HG03135 (cell line): ENCODE data around the gene FAM177A1.

Experiments used
- ATAC-seq: cut with Tn5 transposase; IDR thresholded peaks from one replicate; pipeline ENCODE4 v1.9.1; 2021; ENCODE audit warnings: mild to moderate bottlenecking, moderate library complexity; ENCODE audit not compliant: unreplicated experiment

Gene FAM177A1

DNA sequence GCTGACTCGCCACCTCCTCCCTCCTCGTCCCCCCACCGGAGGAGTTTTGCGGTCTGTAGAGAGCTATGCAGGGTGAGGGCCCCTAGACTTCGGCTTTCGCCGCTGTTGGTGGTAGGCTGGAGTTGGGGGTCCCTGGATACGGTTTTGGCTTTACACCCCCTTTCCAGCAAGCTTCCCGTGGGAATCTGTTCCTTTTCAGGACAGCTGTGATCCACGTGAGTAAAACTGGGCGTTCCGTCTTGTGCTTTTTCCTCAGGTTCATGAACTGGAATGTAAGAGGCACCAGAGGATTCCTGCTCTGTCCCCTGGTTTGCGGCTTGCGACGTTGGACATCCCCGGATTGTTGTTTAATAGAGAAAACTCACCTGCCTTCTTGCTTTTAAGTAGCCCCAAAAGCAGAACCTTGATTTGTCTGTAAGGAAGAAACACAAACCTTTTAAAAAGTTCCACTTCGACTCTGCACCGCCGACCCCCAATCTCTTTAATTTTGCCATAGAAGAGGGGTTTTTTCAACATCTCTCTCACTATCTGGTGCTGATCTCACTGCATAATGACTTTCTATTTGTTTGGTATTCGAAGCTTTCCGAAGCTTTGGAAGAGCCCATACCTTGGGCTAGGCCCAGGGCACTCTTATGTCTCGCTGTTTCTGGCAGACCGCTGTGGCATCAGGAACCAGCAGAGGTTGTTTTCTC is 76.8 kb downstream of the FAM177A1 start:
- no peak for ATAC-seq

- no peak for ATAC-seq
Measured at GRCh38 chr14:35123388-35123703, 77.3 kb downstream of the FAM177A1 start.

- ATAC-seq = no peak
Measured at GRCh38 chr14:35124127-35124526, 78.1 kb downstream of the FAM177A1 start.
